GM20431 (cell line): ENCODE data around the gene CDH22.

Experiments used
- in situ Hi-C: fragments of 300-500 bp; cut with MseI, MboI; formaldehyde crosslinking; loops from one replicate; pipeline ENCODE4 v1.15.0; 2020; ENCODE audit warnings: low sequenced_read_pairs; ENCODE audit not compliant: unreplicated experiment

The CDH22 gene

GRCh38 chr20:46344488-46345162 is 36.3 kb upstream of the CDH22 start:
- in situ Hi-C loops = no loop called here

- in situ Hi-C loops = no loop called here
Measured at GRCh38 chr20:46343975-46344357, 35.7 kb upstream of the CDH22 start.

DNA sequence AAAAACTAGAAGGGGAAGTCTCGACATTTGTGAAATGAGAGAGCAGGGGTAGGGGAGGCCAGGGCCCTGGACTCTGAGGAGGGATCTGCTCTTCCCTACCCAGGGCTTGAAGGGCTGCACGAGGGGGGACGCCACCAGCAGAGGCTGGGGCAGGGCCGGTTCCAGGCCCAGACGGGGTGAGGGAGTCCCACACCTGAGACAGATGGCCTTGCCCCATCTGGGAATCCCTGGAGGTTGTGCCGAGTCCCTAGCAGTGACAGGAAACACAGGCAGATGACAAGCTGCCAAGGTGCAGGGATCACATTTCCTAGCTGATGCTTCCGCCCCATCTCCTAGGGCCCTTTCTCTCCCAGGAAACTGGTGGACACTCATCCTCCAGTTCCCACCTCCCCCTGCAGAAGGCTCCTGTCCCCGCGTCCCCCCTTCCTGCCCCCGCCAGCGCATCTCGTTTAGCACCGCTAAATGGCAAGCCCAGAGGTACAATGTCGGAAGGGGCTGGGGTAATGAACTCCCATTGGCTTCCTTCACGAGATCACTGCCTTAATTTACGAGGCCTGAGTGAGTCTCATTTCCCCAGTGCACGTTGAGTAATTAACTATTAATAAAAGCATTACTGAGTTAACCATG is 35.2 kb upstream of the CDH22 start:
- in situ Hi-C loops = no loop called here

DNA sequence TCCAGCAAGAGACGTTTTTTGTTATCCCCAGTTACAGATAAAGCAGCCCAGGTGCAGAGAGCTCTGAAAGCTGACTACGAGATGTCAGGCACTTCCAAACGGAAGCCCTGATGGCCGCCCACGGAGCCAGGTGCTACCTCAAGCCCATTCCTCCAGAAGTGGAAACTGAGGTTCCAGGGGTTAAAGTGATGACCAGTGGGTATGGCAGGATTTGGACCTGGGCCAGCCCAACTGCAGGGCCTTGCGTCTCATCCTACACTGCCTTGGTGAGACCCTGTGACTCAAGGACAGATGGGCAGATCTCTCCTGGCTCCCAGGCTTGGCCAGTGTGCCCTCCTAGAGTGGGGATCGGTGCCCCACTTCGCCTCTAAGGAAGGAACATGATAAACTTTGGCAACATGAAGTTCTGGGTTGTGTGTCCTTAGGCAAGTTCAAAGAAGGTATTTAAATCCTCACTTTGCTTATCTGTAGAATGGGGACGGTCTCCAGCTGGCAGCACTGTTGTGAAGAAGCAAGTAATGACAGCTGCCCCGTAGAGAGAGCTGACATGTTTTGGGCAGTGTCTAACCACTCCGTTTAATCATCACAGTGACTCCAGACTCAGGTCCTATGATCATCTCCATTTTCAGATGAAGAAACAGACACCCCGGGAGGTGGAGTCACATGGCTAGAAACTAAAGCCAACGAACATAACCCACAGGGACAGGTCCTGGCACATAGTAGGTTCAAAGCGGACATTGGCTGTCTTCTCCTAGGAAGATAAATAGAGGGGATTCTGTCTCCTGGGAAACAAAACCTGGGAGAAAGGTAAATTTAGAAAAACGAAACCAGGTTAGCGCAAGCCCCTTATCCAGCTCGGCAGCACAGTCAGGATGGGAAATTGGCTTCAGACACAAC is 34.4 kb upstream of the CDH22 start:
- in situ Hi-C loops = no loop called here

- in situ Hi-C loops = no loop called here
Measured at GRCh38 chr20:46342010-46342378, 33.7 kb upstream of the CDH22 start.

DNA sequence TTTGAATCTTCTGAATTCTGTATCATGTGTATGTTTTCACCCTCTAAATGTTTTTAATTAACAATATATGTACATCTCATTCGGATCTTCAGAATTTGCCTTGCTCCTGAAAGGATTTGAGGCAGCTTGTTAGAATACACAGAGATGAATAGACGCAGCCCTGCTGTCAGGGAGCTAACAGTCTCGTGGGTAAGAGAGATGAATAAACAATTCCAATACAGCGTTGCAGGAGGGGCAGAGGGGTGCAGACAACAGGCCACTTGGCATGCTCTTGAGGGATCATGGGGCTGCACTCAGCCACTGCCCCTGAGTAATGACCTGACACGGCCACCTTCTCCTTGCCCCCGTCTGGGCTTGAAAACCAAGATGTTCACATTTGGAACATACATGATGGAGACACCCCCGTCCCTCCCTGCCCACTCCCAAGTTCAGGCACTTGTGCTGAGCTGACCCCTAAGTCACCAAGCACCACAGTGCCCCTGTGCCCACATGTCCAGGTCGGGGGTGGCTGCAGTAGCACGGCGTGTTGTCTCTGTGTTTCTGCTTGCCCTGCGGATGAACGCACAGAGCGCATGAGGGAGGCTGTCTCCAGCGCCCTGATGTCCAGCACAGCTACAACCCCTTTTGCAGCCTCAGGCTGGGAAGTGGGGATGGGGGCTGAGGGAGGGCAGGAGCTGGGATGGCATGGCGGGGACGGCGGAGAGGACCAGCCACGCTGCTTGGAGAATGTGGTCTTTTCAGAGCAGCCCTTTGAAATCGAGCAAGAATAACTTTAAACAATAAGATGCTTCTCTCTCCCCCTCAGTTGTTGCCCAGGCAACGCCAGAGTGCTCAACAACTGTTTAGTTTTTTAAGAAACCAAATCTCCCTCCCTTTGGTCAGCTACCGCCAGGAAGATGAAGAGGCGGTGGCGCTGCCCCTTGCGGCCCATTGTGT is 33.0 kb upstream of the CDH22 start:
- in situ Hi-C loops = no loop called here

DNA sequence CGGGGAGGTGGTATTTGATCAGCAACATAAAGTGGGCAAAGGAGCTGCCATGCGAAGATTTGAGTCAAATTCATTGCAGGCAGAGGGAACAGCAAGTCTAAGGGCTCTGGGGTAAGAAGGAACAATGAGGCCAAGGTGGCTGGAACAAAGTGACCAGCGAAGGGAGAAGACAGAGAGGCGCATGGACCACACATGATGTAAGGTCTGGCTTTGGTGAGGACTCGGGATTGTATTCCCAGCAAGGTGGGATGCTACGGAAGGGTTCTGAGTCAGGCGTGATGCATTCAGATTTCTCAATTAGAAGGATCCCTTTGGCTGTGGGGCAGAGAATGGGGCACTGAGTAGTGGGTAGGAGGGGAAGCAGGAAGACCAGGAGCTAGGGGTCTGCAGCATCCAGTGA is 30.7 kb upstream of the CDH22 start:
- in situ Hi-C loops = no loop called here

- in situ Hi-C loops = no loop called here
Measured at GRCh38 chr20:46336735-46337134, 28.4 kb upstream of the CDH22 start.

DNA sequence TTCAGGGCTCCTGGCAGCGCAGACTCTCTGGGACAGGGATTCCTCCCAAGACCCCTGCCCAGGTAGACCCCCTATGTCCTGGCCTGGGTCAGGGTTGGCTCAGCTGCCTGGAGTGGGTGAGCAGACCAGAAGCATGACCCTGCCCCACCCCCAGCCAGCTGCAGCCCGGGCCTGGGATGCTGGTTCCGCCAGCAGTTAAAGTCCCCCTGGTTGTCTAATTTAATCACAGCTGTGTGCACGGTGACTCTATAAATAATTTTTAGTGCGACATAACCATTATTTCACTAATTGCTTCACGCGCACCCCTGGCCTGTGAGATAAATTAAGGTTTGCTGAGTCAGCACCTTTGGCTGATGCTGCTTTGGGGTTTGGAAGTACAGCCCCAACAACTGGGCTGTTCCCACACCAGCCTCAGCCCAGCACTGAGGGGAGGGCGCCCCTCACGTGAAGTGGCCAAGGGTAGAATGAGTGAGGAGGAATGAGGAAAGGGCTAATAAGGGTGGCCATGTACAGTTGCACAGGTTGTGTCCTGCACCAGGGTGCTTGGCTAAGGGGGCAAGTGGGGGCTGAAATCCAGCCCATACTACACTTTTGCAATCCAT is 26.1 kb upstream of the CDH22 start:
- in situ Hi-C loops = no loop called here

GRCh38 chr20:46333161-46333991 is 25.1 kb upstream of the CDH22 start:
- in situ Hi-C loops = no loop called here

DNA sequence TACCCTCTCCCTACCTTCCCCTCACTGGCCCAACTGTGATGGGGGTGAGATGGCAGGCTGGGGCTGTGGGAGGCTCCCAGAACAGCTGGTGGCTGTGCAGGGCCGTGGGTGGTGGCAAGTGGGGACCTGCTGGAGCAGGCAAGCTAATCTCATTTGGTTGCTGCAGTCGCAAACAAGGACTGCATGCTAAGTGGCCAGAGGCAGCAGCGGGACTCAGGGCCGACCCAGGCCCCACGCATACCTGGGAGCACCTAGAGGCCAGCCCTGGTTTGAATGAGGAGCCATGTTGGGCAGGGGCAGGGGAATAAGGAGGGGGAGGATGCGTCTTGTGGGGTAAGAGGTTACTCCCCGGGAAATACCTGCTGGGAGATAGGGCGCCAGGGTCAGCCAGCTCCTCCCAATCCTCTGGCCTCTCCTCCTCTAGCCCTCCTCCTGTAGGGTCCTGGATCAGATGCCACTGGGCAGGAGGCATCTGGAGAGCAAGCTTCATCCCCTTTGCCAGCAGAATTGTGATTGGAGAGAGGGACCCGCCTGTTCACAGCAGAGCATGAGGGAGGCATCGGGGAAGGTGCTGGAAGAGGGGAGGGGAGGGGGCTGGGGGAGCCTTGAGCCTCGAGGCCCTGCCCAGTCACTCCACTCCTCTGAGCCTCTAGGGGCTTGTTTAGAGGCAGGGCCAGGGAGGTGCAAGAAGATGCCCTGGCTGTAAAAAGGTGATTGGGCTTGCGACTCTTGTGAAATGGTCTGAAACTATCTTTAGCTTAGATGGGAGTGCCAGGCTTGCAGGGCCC is 24.3 kb upstream of the CDH22 start:
- in situ Hi-C loops = no loop called here

DNA sequence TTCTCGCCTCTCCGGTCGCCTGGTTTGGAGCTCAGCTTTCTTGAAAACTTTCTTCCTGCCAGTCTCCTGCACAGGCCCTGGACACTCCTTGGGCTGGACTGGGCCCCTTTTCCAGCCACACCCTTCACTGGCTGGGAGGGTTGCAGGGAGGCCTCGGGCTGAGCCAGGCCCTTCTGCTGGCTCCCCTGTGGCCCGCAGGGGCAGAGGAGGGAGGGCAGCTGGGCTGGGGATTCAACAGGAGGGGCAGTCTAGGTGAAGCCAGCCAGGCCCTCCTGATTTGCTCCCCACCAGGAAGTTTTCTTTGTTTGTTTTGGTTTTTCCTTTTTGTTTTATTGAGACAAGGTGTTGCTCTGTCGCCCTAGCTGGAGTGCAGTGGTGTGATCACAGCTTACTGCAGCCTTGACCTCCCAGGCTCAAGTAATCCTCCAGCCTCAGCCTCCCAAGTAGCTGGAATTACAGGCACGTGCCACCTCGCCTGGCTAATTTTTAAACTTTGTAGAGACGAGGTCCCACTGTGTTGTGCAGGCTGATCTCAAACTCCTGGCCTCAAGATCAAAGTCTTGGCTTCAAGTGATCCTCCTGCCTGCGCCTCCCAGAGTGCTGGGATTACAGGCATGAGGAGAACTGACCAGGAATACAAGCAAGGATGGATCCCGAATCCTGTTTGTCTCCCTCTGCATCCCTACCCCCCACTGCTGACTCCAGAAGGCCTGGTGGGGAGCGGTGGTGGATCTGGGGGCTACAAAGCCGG is 23.5 kb upstream of the CDH22 start:
- in situ Hi-C loops = no loop called here

DNA sequence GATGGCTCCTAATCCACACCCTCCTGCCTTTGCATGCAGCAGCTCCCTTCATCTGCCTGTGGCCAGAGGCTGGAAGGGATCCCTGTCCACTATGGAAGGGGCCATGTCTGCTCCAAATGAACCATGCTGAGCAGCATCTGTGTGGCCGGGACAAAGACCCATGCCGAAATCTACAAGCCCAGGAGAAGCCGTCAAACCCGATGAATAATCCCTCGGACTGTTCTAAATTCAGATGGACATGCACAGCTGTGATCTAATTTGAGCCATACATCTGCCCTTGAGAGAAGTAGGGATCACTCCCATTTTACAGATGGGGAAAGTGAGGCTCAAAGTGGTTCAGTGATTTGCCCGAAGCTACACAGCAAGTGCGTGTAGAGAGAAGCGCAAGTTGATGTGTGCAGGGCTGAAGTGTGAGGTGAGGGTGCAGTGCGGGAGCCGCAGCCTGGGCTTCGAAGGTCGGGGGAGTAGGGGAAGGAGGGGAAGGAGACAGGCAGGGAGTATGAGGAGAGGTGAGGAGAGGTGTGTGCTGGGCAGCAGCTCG is 22.6 kb upstream of the CDH22 start:
- in situ Hi-C loops = no loop called here

- in situ Hi-C loops = no loop called here
Measured at GRCh38 chr20:46330072-46330763, 21.9 kb upstream of the CDH22 start.

- in situ Hi-C loops = no loop called here
Measured at GRCh38 chr20:46328200-46328882, 20.0 kb upstream of the CDH22 start.

- in situ Hi-C loops = no loop called here
Measured at GRCh38 chr20:46327557-46327956, 19.3 kb upstream of the CDH22 start.
